Epithelial cell of esophagus (primary cell): ENCODE measurements around the gene TPD52L1.

Experiments used
- DNase-seq: peaks from one replicate; pipeline ENCODE4 v3.0.0; 2010; ENCODE audit warnings: low read depth
- H3K4me3 ChIP-seq: 2 replicates; pipeline ENCODE4 v1.5.1; 2011; ENCODE audit warnings: mild to moderate bottlenecking, low read length, control low read depth
- TF ChIP-seq, protein P1 (sequence below): IDR thresholded peaks from 2 replicates; pipeline ENCODE4 v1.5.1; 2011; ENCODE audit warnings: low read depth, mild to moderate bottlenecking, low read length, control low read depth, inconsistent platforms; ENCODE audit not compliant: insufficient read depth; ENCODE audit errors: missing control alignments

TPD52L1 gene

DNA sequence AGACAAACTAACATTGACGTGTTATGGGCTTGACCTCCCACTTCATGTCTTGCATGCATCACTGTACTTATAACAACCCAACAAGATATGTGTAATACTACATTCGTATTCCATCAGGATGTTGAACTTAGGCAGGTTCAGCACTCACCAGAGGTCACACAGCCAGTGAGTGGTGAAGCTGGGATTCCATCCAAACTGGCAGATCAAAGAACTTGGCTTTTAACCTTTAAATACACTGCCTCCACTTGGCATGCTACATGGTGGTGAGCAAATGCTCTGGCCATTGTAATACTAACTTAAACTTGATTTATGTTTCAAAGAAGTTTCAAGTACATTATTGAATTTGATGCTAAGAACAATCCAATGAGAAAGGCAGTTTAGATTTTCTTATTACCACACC is 158.9 kb downstream of the TPD52L1 start:
- TF ChIP-seq, protein P1, sequence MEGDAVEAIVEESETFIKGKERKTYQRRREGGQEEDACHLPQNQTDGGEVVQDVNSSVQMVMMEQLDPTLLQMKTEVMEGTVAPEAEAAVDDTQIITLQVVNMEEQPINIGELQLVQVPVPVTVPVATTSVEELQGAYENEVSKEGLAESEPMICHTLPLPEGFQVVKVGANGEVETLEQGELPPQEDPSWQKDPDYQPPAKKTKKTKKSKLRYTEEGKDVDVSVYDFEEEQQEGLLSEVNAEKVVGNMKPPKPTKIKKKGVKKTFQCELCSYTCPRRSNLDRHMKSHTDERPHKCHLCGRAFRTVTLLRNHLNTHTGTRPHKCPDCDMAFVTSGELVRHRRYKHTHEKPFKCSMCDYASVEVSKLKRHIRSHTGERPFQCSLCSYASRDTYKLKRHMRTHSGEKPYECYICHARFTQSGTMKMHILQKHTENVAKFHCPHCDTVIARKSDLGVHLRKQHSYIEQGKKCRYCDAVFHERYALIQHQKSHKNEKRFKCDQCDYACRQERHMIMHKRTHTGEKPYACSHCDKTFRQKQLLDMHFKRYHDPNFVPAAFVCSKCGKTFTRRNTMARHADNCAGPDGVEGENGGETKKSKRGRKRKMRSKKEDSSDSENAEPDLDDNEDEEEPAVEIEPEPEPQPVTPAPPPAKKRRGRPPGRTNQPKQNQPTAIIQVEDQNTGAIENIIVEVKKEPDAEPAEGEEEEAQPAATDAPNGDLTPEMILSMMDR, result no peak
- DNase-seq, result no peak

DNA sequence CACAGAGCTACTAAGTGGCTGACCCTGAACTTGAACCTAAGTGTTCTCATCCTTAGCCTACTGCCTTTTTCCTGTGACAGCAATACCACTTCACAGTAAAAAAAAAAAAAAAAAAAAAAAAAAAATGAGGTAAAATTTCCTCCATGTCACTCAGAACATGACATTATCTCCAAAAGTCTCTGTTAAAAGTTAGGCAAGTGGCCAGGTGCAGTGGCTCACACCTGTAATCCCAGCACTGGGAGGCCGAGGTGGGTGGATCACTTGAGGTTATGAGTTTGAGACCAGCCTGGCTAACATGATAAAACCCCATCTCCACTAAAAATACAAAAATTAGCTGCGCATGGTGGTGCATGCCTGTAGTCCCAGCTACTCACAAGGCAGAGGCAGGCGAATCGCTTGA is 159.4 kb downstream of the TPD52L1 start:
- no peak overlapping the region for H3K4me3 ChIP-seq
- DNase-seq, result no peak
- TF ChIP-seq, protein P1, result no peak

More for the DNA sequence above, 158.9 kb downstream of the TPD52L1 start:
- no peak overlapping the region for H3K4me3 ChIP-seq
